Upper lobe of left lung (tissue), 6 donors: ENCODE results near the gene ZNF493. TPM values are rescaled to one million over a fixed set of nuclear protein-coding genes. Genes with fewer than 3 reads are reported as not detected.
A peak's percentile ranks its signal among the peaks of the same experiment; 100 is the strongest.

Source experiments
- ATAC-seq, 2 donors: fragments of 200-7000 bp; cut with Tn5 transposase; one replicate each; pipeline ENCODE4 v1.9.1; 2022; ENCODE audit warnings: mild to moderate bottlenecking in 2 of 2, moderate library complexity in 2 of 2; ENCODE audit not compliant: low FRiP score in 2 of 2
- DNase-seq, 2 donors: peaks; one replicate each; pipeline ENCODE4 v3.0.0-alpha.2; 2019 to 2020
- H3K27ac ChIP-seq, 4 donors: fragments of 200-600 bp; sonication (generic); one replicate each; pipeline ENCODE4 v1.5.1; 2016 to 2019
- H3K27me3 ChIP-seq, 4 donors: fragments of 200-600 bp; sonication (generic); one replicate each; pipeline ENCODE4 v1.5.1; 2017 to 2019
- H3K36me3 ChIP-seq, 4 donors: fragments of 200-600 bp; sonication (generic); one replicate each; pipeline ENCODE4 v1.5.1; 2016 to 2019
- H3K4me1 ChIP-seq, 4 donors: fragments of 200-600 bp; sonication (generic); one replicate each; pipeline ENCODE4 v1.5.1; 2018 to 2019
- H3K4me3 ChIP-seq, 4 donors: fragments of 200-600 bp; sonication (generic); one replicate each; pipeline ENCODE4 v1.5.1; 2017 to 2019; ENCODE audit warnings: mild to moderate bottlenecking in 2 of 4, moderate library complexity in 1 of 4
- H3K9me3 ChIP-seq, 4 donors: fragments of 200-600 bp; sonication (generic); one replicate each; pipeline ENCODE4 v1.5.1; 2018 to 2019
- CTCF ChIP-seq, 6 experiments: fragments of 450-650 bp in 4 of 6; fragments of 200-600 bp in 2 of 6; sonication (generic) in 2 of 6; IDR thresholded peaks; one replicate each; pipeline ENCODE4 v1.5.1; 2016 to 2019; ENCODE audit warnings: antibody characterized with exemption in 6 of 6
- EP300 ChIP-seq, 4 donors: sonication (generic); formaldehyde crosslinking; IDR thresholded peaks; one replicate each; pipeline ENCODE4 v1.5.1; 2017; ENCODE audit warnings: antibody characterized with exemption in 4 of 4, control low read depth in 2 of 4
- POLR2A ChIP-seq, 4 donors: fragments of 450-650 bp; IDR thresholded peaks; one replicate each; pipeline ENCODE4 v1.5.1; 2016 to 2017; ENCODE audit warnings: antibody characterized with exemption in 4 of 4, mild to moderate bottlenecking in 2 of 4
- POLR2AphosphoS5 ChIP-seq, 2 donors: sonication (generic); formaldehyde crosslinking; IDR thresholded peaks; one replicate each; pipeline ENCODE4 v1.5.1; 2017; ENCODE audit warnings: antibody characterized with exemption in 2 of 2
- WGBS, 2 donors: methylation state at CpG; one replicate each; pipeline ENCODE4 v1.1.5; 2017 to 2018; 5-methylcytosine and 5-hydroxymethylcytosine counted together
- total RNA-seq, 6 donors: library from RNA; depleted of rRNA in 4 of 6; stranded (reverse); fragments of >200 nt in 4 of 6; gene quantifications; one replicate each; pipeline versions ENCODE4 v1.1.0 to v1.2.1, GENCODE V29; 2016 to 2021
- donor health status: DM: no; HTN: no; CAD: no; lungs with moderate emphysema.
- donor health status: DM: no; HTN: yes; CAD: no; lungs with severe emphysema.

ZNF493 gene
- total RNA-seq, 6 donors from 2014 or later = 19.0 to 86.3 (median 29.7) TPM

- ATAC-seq (no peak), DNase-seq (no peak)
- no peak overlapping the region for H3K4me3 ChIP-seq
- 87 to 93% methylated on average over 3 of the region's 3 CpGs for WGBS, 2 donors
- peaks cover 9 to 16% (median 11%) of the 10 kb centered on the region in 4 donors for H3K9me3 ChIP-seq
- no peaks in the 10 kb centered on the region for H3K36me3 ChIP-seq
- H3K27ac ChIP-seq = no peak overlapping the region
- TF ChIP-seq POLR2AphosphoS5 (IDR thresholded peaks at IDR 0.05) (no peak), CTCF (IDR thresholded peaks at IDR 0.05) (no peak), POLR2A (IDR thresholded peaks at IDR 0.05) (no peak), EP300 (IDR thresholded peaks at IDR 0.05) (no peak)
- no peaks in the 10 kb centered on the region for H3K27me3 ChIP-seq
- no peaks in the 10 kb centered on the region for H3K4me1 ChIP-seq
Measured at GRCh38 chr19:21451187-21451586, 54.3 kb downstream of the ZNF493 start.

- TF ChIP-seq EP300 (IDR thresholded peaks at IDR 0.05) (no peak), CTCF (IDR thresholded peaks at IDR 0.05) (no peak)
- Histone ChIP-seq H3K9me3 (peaks cover 9 to 33% (median 21%) of the 10 kb centered on the region in 4 donors), H3K4me1 (no peaks in the 10 kb centered on the region), H3K36me3 (no peaks in the 10 kb centered on the region), H3K4me3 (no peak overlapping the region), H3K27me3 (no peaks in the 10 kb centered on the region), H3K27ac (no peak overlapping the region)
- no peak for ATAC-seq
- no peak for DNase-seq
- 94 to 100% methylated on average over 3 of the region's 3 CpGs for WGBS, 2 donors
Measured at GRCh38 chr19:21454901-21455300, 58.0 kb downstream of the ZNF493 start.

GRCh38 chr19:21460686-21461085 is 63.8 kb downstream of the ZNF493 start:
- Histone ChIP-seq H3K9me3 (peaks cover 0 to 20% (median 16%) of the 10 kb centered on the region in 4 donors), H3K27me3 (peaks cover 0 to 5% (median 0%) of the 10 kb centered on the region in 4 donors), H3K4me1 (peaks cover 0 to 8% (median 0%) of the 10 kb centered on the region in 4 donors), H3K36me3 (no peaks in the 10 kb centered on the region), H3K4me3 (no peak overlapping the region), H3K27ac (no peak overlapping the region)
- ATAC-seq = no peak
- TF ChIP-seq POLR2A (IDR thresholded peaks at IDR 0.05) (no peak), POLR2AphosphoS5 (IDR thresholded peaks at IDR 0.05) (no peak), CTCF (IDR thresholded peaks at IDR 0.05) (no peak), EP300 (IDR thresholded peaks at IDR 0.05) (no peak)
- DNase-seq = no peak

- Histone ChIP-seq H3K36me3 (no peaks in the 10 kb centered on the region), H3K27me3 (peaks cover 0 to 5% (median 0%) of the 10 kb centered on the region in 4 donors), H3K9me3 (peaks cover 0 to 13% (median 9%) of the 10 kb centered on the region in 4 donors), H3K4me1 (peaks cover 0 to 8% (median 0%) of the 10 kb centered on the region in 4 donors), H3K4me3 (no peak overlapping the region), H3K27ac (no peak overlapping the region)
- 93 to 97% methylated on average over 15 to 16 of the region's 16 CpGs for WGBS, 2 donors
- TF ChIP-seq CTCF (IDR thresholded peaks at IDR 0.05) = no peak
- TF ChIP-seq POLR2AphosphoS5 (IDR thresholded peaks at IDR 0.05) = no peak
- no peak for TF ChIP-seq POLR2A (IDR thresholded peaks at IDR 0.05)
- TF ChIP-seq EP300 (IDR thresholded peaks at IDR 0.05) = no peak
- no peak for ATAC-seq
- no peak for DNase-seq
Measured at GRCh38 chr19:21462540-21462939, 65.6 kb downstream of the ZNF493 start.

GRCh38 chr19:21463449-21464105 is 66.6 kb downstream of the ZNF493 start:
- Histone ChIP-seq H3K27me3 (peaks cover 0 to 5% (median 0%) of the 10 kb centered on the region in 4 donors), H3K4me1 (peaks cover 0 to 8% (median 0%) of the 10 kb centered on the region in 4 donors), H3K9me3 (peaks cover 0 to 9% (median under 1%) of the 10 kb centered on the region in 4 donors), H3K27ac (no peak overlapping the region), H3K36me3 (no peaks in the 10 kb centered on the region), H3K4me3 (peak overlapping the region; percentile 7 to 41 (median 32))
- DNase-seq = peak in 1 of 2 donors; percentile 73
- 2 to 4% methylated on average over 15 to 35 of the region's 38 CpGs for WGBS, 2 donors
- TF ChIP-seq EP300 (IDR thresholded peaks at IDR 0.05) (no peak), CTCF (IDR thresholded peaks at IDR 0.05) (no peak), POLR2A (IDR thresholded peaks at IDR 0.05) (no peak), POLR2AphosphoS5 (IDR thresholded peaks at IDR 0.05) (no peak)
- peak; percentile 41 to 76 for ATAC-seq
